Osteoblast (primary cell): Measurements from ENCODE around the gene MTCL1. TPM values are rescaled to one million over a fixed set of nuclear protein-coding genes. Genes with fewer than 3 reads are reported as not detected.

Source experiments
- DNase-seq: peaks from one replicate; pipeline ENCODE4 v3.0.0; 2011; ENCODE audit warnings: low spot score, mixed read lengths; ENCODE audit not compliant: insufficient read length; ENCODE audit errors: missing footprints
- H2AFZ ChIP-seq: 2 replicates; pipeline ENCODE4 v1.6.0; 2011; ENCODE audit warnings: mild to moderate bottlenecking, low read length
- H3K27ac ChIP-seq: 2 replicates; pipeline ENCODE4 v1.5.1; 2011; ENCODE audit warnings: mild to moderate bottlenecking, low read depth, low read length, moderate library complexity
- H3K27me3 ChIP-seq: 2 replicates; pipeline ENCODE4 v1.6.0; 2012; ENCODE audit warnings: mild to moderate bottlenecking, control low read depth, inconsistent platforms, low read length, moderate library complexity; ENCODE audit not compliant: insufficient read depth
- H3K36me3 ChIP-seq: 2 replicates; pipeline ENCODE4 v1.5.1; 2011; ENCODE audit warnings: mild to moderate bottlenecking, low read length, control low read depth, moderate library complexity; ENCODE audit not compliant: insufficient read depth
- H3K4me1 ChIP-seq: 2 replicates; pipeline ENCODE4 v1.5.1; 2011; ENCODE audit warnings: mild to moderate bottlenecking, low read length, control low read depth, moderate library complexity; ENCODE audit not compliant: insufficient read depth
- H3K4me2 ChIP-seq: 2 replicates; pipeline ENCODE4 v1.6.0; 2011; ENCODE audit warnings: mild to moderate bottlenecking, low read length; ENCODE audit not compliant: insufficient read depth
- H3K4me3 ChIP-seq: fragments of 200-600 bp; sonication (generic); 3 replicates; pipeline ENCODE4 v1.5.1; 2012; ENCODE audit warnings: mild to moderate bottlenecking, low read length, inconsistent platforms; ENCODE audit not compliant: insufficient read depth
- H3K79me2 ChIP-seq: 2 replicates; pipeline ENCODE4 v1.6.0; 2012; ENCODE audit warnings: mild to moderate bottlenecking, low read length, control low read depth, inconsistent platforms; ENCODE audit not compliant: insufficient read depth
- H3K9me3 ChIP-seq: 2 replicates; pipeline ENCODE4 v1.5.1; 2011; ENCODE audit warnings: low read depth, low read length, control low read depth
- H4K20me1 ChIP-seq: 2 replicates; pipeline ENCODE4 v1.6.0; 2012; ENCODE audit warnings: mild to moderate bottlenecking, low read length, control low read depth; ENCODE audit not compliant: insufficient read depth
- CTCF ChIP-seq: IDR thresholded peaks from 2 replicates; pipeline ENCODE4 v1.5.1; 2011; ENCODE audit warnings: mild to moderate bottlenecking, low read depth, low read length, moderate library complexity; ENCODE audit errors: extremely low read depth
- total RNA-seq: library from RNA; depleted of rRNA; stranded (reverse); fragments of >200 nt; gene quantifications from 2 replicates; pipeline ENCODE4 v1.2.3, GENCODE V29; 2012

The MTCL1 gene
- total RNA-seq, 1 donor, result 38.0 TPM

GRCh38 chr18:8826514-8826913, 121.2 kb downstream of the MTCL1 start:
- Histone ChIP-seq H3K27ac (no peak overlapping the region), H2AFZ (no peak overlapping the region), H3K4me1 (no peaks in the 10 kb centered on the region), H3K4me2 (no peak overlapping the region), H3K36me3 (peaks cover 47% of the 10 kb centered on the region), H3K79me2 (no peaks in the 10 kb centered on the region), H3K27me3 (no peaks in the 10 kb centered on the region), H4K20me1 (no peaks in the 10 kb centered on the region), H3K4me3 (no peak overlapping the region), H3K9me3 (no peaks in the 10 kb centered on the region)
- no peak for DNase-seq
- TF ChIP-seq CTCF, result no peak

- H3K4me1 ChIP-seq, result no peaks in the 10 kb centered on the region
- peaks cover 44% of the 10 kb centered on the region for H3K36me3 ChIP-seq
- no peak for DNase-seq
- no peaks in the 10 kb centered on the region for H4K20me1 ChIP-seq
- H3K79me2 ChIP-seq, result no peaks in the 10 kb centered on the region
- no peak for TF ChIP-seq CTCF
- H3K9me3 ChIP-seq, result no peaks in the 10 kb centered on the region
- no peaks in the 10 kb centered on the region for H3K27me3 ChIP-seq
- no peak overlapping the region for H3K27ac ChIP-seq
- H3K4me3 ChIP-seq, result no peak overlapping the region
- no peak overlapping the region for H2AFZ ChIP-seq
- H3K4me2 ChIP-seq, result no peak overlapping the region
Measured at GRCh38 chr18:8826971-8827370, 121.6 kb downstream of the MTCL1 start.

- Histone ChIP-seq H4K20me1 (no peaks in the 10 kb centered on the region), H3K4me2 (no peak overlapping the region), H2AFZ (no peak overlapping the region), H3K4me1 (no peaks in the 10 kb centered on the region), H3K4me3 (no peak overlapping the region), H3K79me2 (no peaks in the 10 kb centered on the region), H3K27me3 (no peaks in the 10 kb centered on the region), H3K27ac (no peak overlapping the region), H3K36me3 (peaks cover 31% of the 10 kb centered on the region), H3K9me3 (no peaks in the 10 kb centered on the region)
- no peak for TF ChIP-seq CTCF
- peak; percentile 51 for DNase-seq
Measured at GRCh38 chr18:8828300-8828699, 122.9 kb downstream of the MTCL1 start.

- Histone ChIP-seq H3K36me3 (peaks cover 27% of the 10 kb centered on the region), H3K27ac (no peak overlapping the region), H3K4me2 (no peak overlapping the region), H3K27me3 (no peaks in the 10 kb centered on the region), H3K79me2 (no peaks in the 10 kb centered on the region), H2AFZ (no peak overlapping the region), H3K4me3 (no peak overlapping the region), H4K20me1 (no peaks in the 10 kb centered on the region), H3K9me3 (no peaks in the 10 kb centered on the region), H3K4me1 (no peaks in the 10 kb centered on the region)
- no peak for TF ChIP-seq CTCF
- DNase-seq, result no peak
Measured at GRCh38 chr18:8828798-8829197, 123.4 kb downstream of the MTCL1 start.
